Right forelimb (tissue), 1 donor: ENCODE measurements around the gene HRH2.

Experiments
- DNase-seq: peaks from one replicate; pipeline ENCODE4 v3.0.0-alpha.2; 2018

Gene HRH2

DNA sequence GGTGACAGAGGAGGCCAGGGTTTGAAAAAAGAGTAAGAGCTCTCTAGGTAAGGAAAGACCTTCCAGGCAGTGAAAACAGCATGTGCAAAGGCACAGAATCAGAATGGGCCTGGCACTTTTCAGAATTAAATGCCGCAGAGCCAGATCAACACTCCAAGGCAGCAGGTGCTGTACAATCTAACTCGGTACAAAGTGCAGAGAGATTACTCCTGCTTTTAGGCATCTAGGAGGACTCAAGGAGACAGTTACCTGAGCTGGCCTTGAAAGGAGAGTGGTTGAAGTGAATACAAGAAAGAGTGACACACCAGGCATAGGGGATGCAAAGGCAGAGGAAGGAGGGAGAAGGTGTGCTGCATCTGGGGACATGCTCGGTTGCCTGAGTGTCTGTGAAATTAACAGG is 21.5 kb downstream of the HRH2 start:
- DNase-seq: no peak

GRCh38 chr5:175680020-175680419 is 22.1 kb downstream of the HRH2 start:
- DNase-seq: no peak

DNA sequence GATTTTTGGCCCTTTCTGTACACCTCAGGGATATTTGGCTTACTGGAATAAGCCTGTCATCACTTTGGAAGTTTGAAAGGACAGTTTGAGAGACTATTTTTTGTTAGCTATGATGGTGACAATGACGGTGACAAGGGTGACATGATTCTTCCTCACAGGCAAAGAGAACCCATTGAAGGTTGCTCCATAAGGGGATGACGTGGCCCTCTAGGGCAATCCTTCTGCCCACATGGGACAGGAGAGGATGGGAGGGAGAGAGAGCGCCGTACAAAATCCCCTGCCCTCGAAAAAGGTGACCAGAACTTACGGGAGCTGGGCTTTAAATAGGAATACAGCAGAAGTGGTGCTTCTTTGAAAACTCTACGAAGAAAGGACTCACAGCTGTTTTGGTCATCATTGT is 22.6 kb downstream of the HRH2 start:
- no peak for DNase-seq

DNA sequence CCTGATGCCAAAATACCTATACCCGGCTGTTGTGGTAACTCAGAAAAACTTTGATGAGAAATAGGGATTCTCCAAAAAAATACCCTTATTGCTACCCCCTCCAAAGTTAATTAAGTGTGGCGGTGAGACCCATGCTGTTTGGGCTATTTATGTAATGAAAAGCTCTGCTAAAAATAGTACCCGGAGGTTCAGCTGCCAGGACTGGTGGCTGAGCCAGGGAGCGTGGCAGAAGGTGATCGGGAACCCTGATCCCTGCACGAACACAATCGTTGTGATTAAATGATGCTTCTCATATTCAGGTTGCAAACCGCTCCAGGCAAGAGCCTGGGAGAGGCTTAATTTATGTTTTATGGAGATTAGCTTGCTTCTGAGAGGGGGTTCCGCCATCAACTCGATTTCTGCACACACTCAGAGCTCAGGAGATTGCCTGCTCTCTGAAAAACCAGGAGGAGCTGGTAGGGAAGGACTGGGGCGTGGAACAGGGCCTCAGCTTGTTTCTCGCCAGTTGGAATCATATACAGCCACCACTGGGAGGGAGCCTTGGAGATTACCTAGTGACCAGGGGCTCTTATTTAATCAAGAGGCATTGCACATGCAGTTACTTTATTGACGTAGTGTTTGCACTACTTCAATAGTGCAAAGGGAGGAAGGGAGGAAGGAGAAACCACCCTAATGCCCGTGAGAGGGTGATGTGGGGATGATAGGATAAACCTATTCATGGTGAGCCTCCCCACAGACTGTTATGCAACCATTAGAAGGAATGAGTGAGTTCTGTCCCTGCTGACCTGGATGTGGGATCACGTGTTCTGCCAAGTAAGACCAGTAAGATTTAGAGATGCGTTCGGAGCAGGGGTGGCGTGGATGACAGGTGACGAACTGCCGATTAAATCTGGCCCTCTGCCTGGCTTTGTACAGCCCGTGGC is 23.4 kb downstream of the HRH2 start:
- peak; percentile 32 for DNase-seq

GRCh38 chr5:175681968-175682340 is 24.1 kb downstream of the HRH2 start:
- peak; percentile 34 for DNase-seq

DNA sequence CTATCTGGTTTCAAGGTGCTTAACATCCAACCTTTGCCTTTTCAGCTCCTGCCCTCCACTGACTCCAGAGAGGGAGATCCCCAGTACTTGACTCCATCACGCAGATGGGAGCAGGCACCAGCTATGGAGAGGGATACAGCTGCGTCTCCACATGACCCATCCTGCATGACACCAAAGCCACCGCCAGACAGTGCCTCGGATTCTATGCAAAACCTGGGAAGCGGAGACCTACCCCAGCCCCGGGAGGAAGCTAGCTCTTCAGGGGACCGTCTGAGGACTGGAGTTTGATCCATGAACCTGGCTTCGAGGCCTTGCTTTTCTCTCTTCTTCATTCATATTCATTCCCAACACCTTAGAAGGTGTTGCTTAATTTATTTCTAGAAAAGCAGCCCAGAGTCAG is 24.8 kb downstream of the HRH2 start:
- peak; percentile 30 for DNase-seq

- peak; percentile 21 for DNase-seq
Measured at GRCh38 chr5:175683231-175683630, 25.4 kb downstream of the HRH2 start.

- peak; percentile 12 for DNase-seq
Measured at GRCh38 chr5:175683921-175684320, 26.1 kb downstream of the HRH2 start.

GRCh38 chr5:175684931-175685330 is 27.1 kb downstream of the HRH2 start:
- no peak for DNase-seq

GRCh38 chr5:175685701-175686350 is 28.0 kb downstream of the HRH2 start:
- DNase-seq: peak; percentile 5

DNA sequence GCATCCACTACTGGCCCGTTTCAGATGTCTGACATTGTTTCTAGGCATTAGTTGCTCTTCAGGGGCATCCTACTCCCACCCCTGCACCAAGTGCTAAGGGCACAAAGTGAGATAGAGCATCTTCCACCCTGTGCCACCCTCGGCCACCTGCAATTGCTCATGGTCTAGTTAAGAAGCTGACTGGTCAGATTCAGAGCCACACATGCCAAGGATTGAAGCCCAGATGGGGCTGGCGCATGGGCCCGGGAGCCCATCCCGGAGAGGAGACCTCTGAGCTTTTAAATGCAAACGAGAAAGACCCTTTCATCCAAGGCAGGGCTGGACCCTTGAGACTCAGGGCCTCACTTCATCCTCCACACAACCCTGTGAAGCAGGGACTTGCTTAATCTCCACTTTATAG is 28.5 kb downstream of the HRH2 start:
- DNase-seq: no peak

- DNase-seq: peak; percentile 21
Measured at GRCh38 chr5:175686826-175687225, 29.0 kb downstream of the HRH2 start.

DNA sequence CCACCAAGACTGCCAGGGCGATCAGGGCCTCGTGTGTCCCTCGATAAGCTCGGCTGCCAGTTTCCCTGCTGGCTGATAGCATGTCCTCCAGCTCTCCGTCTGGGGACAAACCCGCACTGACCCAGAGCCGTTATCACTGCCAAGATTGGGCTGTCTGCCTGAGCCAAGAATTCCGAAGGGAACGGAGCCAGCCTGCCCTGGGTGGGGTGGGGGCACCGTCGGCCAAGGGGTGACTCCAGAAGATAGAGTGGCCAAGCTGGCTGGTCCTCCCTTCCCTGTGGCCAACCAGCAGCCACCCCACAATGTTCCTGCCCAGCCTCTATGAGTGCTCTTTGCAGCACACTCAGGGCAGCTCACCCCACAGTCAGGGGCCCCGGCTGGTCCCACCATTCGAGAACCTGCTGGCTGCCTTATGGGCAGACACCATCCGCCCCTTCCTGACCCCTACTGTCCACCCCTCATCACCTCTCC is 29.4 kb downstream of the HRH2 start:
- peak; percentile 32 for DNase-seq

DNA sequence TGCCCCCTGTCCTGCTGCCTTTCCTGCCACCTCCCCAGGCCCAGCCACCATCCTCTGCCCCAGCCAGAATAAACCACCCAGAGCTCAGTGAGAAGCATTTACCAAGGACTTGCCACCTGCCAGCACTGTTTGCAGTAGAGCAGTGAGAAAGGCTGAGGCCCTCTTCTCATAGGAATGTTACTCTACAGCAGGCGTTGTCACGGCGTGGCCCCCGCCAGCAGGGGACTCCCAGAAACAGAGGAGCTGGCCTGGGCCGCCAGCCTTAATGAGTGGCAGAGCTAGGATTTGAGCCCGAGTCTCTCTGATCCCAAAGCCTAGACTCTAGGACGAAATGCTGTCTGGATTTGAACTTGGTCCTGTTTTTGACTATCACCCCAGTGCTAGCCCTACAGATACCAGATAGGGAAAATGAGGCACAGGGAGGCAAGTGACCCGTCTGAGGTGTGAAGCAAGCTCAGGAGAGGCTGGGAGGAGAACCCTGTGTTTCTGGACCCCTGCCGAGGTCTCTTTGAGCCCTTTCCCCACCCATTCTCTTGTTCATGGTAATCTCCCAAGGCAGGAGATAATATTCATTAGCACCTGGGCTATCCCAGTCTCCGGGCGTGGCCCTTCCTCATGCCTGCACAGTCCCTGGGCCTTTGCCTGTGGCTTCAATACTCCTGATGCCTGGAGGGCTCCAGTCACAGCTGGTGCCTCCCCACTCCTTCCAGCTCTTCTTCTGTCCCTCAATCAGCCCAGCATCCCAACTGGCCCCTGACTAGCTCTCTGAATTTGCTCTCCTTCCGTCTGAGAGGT is 30.7 kb downstream of the HRH2 start:
- DNase-seq: peak; percentile 28

GRCh38 chr5:175689147-175689991 is 31.5 kb downstream of the HRH2 start:
- DNase-seq: no peak

DNA sequence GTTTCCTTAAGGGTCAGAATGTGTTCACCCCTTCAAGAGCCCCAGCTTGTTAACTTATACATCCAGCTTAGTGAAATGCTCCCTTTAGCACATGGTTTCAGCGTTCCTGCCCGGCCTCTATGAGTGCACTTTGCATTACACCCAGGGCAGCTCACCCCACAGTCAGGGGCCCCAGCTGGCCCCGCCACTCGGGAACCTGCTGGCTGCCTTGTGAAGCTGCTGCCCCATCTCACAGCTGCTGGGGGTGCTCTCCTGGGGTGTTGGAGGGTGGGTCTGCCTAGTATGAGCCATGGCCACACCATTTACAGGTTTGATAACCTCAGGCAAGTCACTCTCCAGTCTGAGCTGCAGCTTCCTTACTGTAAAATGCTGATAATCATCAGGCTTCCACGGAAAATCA is 32.2 kb downstream of the HRH2 start:
- DNase-seq: no peak

GRCh38 chr5:175690586-175690985 is 32.7 kb downstream of the HRH2 start:
- DNase-seq: no peak

DNA sequence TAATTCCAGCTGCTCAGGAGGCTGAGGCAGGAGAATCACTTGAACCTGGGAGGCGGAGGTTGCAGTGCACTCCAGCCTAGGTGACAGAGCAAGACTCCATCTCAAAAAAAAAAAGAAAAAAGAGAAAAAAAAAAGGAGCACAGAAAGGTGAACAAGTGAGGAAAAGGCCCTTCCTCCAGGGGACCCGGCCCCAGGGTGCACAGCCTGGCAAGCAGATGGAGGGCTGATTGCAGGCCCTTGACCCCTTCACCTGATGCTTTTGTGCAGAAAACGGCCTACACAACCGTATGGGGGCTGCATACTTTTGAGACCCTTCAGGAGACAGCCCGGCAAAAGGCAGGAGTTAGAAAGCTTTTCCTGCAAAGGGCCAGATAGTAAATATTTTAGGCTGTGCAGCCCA is 33.9 kb downstream of the HRH2 start:
- no peak for DNase-seq

DNA sequence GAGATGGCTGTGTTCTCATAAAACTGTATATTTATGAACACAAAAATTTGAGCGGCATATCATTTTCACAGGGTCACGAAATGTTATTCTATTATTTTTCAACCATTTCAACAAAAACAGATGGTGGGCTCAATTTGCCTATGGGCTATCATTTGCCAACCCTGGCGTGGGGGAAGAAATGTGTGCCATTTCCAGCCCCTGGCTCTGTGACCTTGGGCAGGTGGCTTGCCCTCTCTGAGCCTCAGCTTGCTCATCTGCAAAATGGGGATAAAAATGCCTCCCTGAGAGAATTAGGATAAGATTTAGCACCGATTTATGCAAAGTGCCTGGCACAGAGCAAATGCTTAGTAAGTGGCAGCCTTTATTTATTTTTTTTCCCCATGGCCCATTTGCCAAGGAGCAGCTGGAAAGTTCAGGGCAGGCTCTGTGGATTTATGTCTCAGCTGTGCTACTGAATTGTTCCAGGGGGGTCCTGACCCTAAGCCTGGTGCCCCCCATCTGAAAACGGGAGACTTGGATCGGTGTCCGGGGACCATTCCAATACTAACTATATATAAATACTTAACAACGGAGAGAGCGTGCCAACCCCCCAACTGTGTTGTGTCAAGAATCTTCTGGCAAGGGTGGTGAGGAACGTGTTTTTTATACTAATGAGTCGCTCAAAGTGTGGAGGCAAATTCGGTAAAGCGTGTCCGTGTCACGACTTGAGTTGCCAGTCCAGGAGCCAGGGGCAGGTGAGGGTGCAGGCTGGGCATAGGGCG is 34.5 kb downstream of the HRH2 start:
- DNase-seq: no peak

DNA sequence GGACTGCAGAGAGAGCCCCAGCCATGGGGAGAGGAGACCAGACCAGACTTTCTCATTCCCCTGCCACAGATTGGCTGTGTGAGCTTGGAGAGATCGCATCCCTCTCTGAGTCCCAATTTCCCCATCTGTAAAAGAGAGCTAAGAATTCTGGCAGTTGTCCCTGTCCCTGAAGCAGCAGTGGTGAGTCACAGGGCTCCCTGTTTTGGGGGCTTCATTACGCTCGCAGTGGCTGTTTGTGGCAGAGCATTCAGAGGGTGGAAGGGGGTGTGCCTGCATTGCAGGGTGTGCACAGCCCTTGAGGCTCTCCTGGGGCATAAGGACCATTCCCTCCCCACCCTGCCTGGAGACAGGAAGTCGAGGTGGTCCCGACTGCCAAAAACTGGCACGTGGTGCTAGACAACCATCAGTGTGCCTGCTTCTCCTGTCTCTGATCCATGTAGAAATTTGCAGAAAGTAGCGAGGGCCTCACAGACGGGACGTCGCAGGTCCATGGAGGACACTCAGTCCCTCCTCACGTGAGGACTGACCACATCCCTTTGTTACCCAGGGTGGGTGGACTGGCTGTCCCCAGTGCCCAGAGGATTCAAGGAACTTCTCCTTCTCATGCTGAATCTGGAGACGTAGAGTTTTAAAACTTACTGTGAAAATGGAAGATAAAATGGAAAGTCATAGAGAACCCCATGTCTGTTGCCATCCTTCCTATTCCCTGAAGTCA is 35.3 kb downstream of the HRH2 start:
- no peak for DNase-seq

DNA sequence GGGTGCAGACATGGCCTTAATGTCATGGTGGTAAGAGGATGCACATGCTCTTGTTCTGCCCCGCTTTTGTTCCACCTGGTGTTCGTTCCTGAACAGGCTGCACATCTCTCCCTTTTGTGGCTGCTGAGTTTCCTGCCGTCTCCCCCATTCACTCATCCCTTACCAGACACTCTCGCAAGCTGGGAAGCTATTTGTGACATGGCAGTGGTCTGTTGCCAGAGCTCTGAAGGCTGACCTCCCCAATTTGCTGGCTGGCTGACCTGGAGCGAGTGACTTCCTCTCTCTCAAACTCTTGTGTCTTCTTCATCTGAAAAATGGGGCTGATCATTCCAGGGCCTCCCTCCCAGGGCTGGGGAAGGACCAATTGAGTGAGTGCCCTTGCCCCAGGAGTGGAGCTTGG is 35.9 kb downstream of the HRH2 start:
- no peak for DNase-seq
